HG02938 (cell line): Measurements from ENCODE around the gene MAN2A1.
A peak's percentile ranks its signal among the peaks of the same experiment; 100 is the strongest.
"Not testable (repeated sequence)": the region's sequence is repeated elsewhere in the genome, so short reads cannot be mapped to it uniquely, and the experiment has no call there.

ENCODE experiments used
- ATAC-seq: cut with Tn5 transposase; IDR thresholded peaks from one replicate; pipeline ENCODE4 v1.9.1; 2021; ENCODE audit warnings: mild to moderate bottlenecking, moderate library complexity; ENCODE audit not compliant: unreplicated experiment

Gene MAN2A1

DNA sequence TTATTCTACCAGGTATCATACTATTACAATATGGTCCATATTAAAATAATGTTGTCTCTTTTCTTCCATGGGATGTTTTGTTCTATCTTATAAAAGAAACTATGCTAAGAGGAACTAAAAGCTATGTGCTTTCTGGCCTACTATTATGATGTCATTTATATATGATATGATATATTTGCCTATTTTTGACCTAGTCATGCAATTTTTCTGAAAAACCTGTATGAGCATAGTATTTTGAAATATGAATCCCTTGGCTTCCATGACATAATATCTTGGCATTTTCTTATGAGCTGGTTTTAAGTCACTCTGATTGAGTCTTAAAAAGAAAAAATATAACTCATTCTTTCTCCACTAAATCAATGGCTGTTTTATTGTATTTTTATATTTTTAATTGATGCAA, 60.7 kb downstream of the MAN2A1 start:
- ATAC-seq: no peak

DNA sequence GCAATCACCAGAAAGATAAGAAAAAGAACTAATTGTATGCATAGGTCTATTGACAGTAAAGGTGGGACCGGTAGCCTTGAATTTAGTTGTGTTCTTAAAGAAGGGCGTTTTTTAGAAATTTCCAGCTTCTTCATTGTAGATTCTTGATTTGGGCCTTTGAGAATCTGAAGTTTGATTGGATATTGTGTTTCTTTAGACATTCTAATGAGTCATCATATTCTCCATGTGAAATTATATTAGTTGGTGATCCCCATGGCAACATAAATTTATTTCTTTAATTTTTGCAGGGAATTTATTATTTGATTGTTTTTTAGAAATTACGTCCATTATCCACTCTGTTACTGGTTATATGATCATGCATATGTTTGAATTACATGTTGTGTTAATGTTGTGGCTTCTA, 63.6 kb downstream of the MAN2A1 start:
- ATAC-seq: no peak

GRCh38 chr5:109754319-109754718, 64.6 kb downstream of the MAN2A1 start:
- ATAC-seq: no peak

- ATAC-seq: no peak
These were observed 66.0 kb downstream of the MAN2A1 start for GRCh38 chr5:109755761-109756160.

- ATAC-seq: no peak
These were observed 66.9 kb downstream of the MAN2A1 start for GRCh38 chr5:109756543-109757185.

DNA sequence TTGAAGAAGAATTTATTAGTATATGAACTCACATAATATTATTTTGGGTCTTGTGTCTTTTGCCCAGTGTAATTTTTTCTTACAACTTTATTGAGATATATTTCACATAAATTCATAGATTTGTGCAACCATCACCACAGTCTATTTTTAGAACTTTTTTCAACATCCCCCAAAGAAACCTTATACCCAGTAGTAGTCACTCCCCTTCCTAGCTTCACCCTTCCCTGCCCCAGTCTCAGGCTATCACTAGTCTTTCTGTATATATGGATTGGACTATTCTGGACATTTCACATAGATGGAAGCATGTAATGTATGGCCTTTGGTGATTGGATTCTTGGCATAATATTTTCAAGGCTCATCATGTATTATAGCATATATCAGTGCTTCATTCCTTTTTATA, 67.8 kb downstream of the MAN2A1 start:
- ATAC-seq: no peak

DNA sequence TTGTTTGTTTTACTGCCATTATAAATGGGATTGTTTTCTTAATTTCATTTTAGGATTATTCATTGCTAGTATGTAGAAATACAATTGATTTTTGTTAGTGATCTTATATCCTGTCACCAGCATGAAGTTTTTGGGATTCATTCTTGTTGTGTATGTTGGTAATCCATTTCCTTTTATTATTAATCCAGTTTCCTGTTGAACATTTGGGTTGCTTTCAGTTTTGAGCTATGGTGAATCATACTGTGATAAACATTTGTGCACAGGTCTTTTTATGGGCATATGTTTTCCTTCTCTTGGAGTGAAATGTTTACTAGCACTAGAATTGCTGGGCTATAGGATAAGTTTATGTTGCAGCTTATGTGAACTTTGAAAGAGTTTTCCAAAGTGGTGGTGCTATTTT, 69.6 kb downstream of the MAN2A1 start:
- peak; percentile 46 for ATAC-seq

- not testable (repeated sequence) for ATAC-seq
These were observed 70.4 kb downstream of the MAN2A1 start for GRCh38 chr5:109760130-109760529.

DNA sequence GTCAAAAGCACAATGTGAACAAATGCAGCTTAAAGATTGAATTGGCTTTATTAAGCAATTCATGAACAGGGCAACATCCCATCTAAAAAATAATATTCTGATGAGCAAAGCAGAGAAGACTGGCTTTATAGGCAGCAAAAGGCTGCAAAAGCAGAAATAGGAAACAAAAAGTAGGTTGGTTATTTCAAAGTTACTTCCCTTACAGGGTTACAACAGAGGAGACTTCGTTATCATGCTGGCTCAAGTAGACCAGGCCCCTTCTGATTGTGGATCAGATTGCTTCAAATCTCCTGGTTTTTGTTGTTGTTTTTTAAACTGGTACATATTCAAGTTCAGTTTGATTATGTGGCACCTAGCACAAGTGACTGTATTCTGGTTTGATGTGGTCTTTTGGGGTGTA, 73.1 kb downstream of the MAN2A1 start:
- no peak for ATAC-seq

DNA sequence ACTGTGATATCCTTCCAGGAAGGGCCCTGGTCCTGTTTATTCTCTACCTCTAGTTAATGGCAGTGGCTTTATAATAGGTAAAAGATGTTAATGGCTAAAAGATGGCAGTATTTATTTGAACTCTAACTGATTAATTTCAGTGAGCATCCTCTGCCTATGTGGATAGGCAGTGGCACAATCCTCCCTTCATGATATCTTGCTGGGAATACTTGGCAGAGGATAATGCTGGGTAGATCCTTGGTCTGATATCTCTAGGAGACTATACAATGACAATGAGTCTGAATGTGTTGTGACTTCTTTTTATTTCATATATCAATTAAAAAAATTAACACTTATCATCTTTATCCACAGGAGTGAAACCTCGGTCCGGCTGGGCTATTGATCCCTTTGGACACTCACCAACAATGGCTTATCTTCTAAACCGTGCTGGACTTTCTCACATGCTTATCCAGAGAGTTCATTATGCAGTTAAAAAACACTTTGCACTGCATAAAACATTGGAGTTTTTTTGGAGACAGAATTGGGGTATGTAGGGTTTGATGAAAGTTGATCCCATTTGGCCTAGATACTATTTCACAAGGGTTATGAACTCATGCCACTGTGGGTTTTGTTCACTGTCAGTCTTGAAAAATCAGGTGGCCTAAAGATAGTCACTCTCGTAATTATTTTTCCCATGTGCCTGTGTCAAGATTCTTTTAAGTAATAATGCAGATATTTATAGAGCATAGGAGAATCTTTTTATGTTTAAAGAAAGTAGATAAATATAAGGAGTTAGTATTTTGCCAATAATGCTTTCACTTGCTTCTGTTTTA, 77.7 kb downstream of the MAN2A1 start:
- no peak for ATAC-seq

GRCh38 chr5:109767997-109768396, 78.3 kb downstream of the MAN2A1 start:
- ATAC-seq: no peak

DNA sequence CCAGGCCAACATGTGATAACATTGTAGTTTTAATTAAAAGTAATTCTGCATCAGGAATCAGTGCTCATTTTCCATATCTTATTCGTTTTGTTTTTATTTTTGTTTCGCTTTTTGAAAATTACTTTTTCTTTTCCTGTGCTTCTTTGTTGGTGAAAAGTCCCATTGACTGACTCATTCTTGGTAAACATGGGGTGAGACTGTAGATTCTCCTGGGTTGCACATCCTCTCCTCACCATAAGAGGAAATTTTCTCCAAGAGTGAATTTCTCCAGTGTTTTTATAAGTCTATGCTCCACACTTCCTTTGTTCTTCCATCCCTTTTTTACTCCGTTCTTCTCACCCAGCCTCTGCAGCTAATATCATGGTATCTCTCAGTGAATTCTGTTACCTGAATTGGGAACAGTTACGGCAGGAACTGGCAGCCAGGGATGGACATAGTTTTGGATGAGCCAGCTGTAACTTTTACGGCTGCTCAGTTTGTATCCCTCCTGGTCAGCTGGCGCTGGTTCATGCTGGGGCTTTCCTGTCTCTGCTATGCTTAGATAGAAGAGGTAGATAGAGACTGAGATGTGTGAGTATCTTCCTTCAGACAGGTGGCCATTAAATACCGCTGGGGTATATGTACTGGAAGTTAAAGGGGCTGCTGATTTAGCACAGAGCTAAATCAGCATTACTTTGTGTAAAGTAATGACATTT, 80.0 kb downstream of the MAN2A1 start:
- no peak for ATAC-seq

DNA sequence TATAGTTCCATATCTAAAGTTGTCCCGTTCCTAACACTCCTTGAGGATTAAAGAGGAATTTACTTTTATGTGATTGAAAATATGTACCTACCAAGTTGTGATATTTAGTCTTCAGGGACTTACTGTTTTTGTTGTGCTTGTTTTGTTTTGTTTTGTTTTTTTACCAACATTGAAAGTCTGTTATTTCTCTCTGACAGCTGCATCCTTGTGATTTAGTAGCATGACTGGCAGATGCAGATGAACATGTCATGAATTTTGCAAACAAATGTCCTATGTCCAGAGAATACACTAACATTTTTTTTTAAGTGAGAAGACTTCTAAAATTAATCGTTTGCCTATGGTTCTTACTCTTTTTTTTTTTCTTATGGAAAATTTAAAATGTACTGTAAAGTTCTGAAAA, 85.4 kb downstream of the MAN2A1 start:
- no peak for ATAC-seq

DNA sequence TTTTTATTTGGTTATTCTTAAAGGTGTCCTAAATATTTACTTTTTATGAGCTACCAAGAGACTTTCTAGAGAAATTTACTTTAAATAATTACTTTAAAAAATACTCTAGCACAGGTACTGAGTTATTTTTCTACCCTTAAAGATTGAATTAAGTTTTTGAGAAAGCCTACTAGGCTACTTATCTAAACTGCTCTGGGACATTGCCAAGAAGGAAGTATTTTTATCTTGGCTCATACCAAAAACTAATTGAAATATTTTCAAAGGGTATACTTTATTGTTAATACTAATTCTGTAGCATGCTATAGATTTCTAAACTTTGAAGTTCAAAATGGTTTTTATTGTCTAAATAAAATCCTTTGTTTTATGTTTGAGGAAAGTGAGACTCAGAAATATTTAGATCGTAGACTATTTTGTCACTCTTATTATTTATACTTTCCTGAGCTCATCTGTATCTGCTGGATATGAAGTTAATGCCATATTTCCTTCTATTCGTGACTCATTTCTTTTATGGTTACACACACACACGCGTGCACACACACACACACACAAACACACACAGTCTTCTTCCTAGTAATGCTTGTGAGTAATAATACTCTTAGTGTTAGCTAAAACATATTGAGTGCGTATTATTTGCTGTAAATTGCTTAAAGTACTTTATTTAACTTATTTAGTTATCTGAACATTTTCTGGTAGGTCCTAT, 89.5 kb downstream of the MAN2A1 start:
- no peak for ATAC-seq

DNA sequence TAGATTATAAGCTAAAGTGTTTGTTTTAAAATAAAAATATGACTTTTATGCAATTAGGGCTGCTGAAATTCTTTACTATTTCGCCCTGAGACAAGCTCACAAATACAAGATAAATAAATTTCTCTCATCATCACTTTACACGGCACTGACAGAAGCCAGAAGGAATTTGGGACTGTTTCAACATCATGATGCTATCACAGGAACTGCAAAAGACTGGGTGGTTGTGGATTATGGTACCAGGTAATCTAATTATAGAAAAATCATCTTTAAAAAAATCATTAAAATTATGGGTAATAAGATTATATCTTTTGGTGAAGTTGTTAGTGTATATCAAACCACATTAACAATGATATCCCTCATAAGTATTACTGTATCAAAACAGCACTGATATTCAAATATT, 95.0 kb downstream of the MAN2A1 start:
- ATAC-seq: no peak

- peak; percentile 55 for ATAC-seq
These were observed 96.6 kb downstream of the MAN2A1 start for GRCh38 chr5:109786206-109786855.

DNA sequence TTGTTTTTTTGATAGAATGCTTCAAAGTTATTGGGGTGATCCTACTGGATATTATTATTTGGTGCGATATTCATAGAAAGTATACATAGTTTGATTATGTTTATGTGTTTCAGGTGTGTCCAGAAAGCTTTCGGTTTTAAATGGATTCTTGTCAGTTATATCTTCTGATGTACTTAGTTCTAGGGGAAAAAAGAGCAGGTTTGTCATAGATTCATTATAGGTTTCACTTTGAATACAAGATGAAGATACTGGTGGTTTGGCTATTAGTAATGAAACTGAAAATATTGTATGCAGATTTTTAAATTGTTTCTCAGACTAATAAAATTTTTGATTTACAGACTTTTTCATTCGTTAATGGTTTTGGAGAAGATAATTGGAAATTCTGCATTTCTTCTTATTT, 98.9 kb downstream of the MAN2A1 start:
- ATAC-seq: peak; percentile 97

- no peak for ATAC-seq
These were observed 102.9 kb downstream of the MAN2A1 start for GRCh38 chr5:109792613-109793012.

- ATAC-seq: no peak
These were observed 114.1 kb downstream of the MAN2A1 start for GRCh38 chr5:109803854-109804253.

DNA sequence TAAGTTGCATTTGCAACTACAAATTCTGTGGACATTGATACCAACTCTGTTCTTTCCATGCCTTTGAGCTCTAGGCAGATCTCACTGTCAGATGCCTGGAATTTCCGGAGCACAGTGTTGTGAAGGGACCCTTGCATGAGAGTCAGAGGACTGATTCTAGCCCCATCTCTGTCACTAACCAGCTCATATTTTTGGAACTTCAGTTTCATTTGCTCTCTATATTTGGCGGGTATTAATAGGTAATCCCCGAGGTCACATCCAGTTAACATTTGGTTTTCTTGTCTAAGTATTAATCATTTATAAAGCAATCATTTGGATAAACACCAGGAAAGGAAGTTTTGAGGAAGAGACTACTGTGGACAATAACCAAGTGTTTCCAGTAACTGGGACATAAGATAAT, 115.7 kb downstream of the MAN2A1 start:
- ATAC-seq: peak; percentile 66

GRCh38 chr5:109805883-109806282, 116.2 kb downstream of the MAN2A1 start:
- no peak for ATAC-seq
